Activated gamma-delta T cell treated with anti-CD3 and anti-CD28 coated beads, Interleukin-2, amount 50 U/mL, for 16 hours (primary cell): Measurements from ENCODE around the gene SLC46A2.
A peak's percentile ranks its signal among the peaks of the same experiment; 100 is the strongest.

Source experiments
- DNase-seq: peaks from one replicate; pipeline ENCODE4 v3.0.0-alpha.2; 2020; ENCODE audit warnings: low read depth

Gene SLC46A2

GRCh38 chr9:112858005-112858404, 32.7 kb downstream of the SLC46A2 start:
- DNase-seq, result no peak

DNA sequence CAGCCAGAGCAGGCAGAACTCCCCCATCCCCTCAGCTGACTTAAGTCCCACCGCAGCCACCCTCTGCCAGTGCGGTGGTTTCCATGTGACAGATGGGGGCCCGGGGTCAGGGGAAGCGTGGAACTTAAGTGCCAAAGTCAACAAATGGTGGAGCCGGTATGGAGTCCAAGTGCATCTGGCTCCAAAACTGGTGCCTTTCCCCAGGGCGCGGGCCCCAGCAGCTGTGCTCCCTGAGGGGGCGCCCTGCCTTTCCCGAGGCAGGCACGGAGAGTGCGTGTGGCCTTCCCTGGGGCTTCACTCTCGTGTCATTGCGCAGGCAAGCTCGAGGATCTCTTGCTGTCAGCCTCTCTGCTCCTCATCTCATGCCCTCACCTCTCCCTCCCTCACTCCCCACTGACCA, 33.8 kb downstream of the SLC46A2 start:
- no peak for DNase-seq

GRCh38 chr9:112856200-112856599, 34.5 kb downstream of the SLC46A2 start:
- no peak for DNase-seq

- no peak for DNase-seq
Measured at GRCh38 chr9:112854657-112855056, 36.0 kb downstream of the SLC46A2 start.

- DNase-seq, result no peak
Measured at GRCh38 chr9:112853882-112854585, 36.6 kb downstream of the SLC46A2 start.

- DNase-seq, result no peak
Measured at GRCh38 chr9:112852741-112853504, 37.8 kb downstream of the SLC46A2 start.

GRCh38 chr9:112850840-112851239, 39.8 kb downstream of the SLC46A2 start:
- DNase-seq, result no peak

GRCh38 chr9:112849363-112849922, 41.2 kb downstream of the SLC46A2 start:
- no peak for DNase-seq

DNA sequence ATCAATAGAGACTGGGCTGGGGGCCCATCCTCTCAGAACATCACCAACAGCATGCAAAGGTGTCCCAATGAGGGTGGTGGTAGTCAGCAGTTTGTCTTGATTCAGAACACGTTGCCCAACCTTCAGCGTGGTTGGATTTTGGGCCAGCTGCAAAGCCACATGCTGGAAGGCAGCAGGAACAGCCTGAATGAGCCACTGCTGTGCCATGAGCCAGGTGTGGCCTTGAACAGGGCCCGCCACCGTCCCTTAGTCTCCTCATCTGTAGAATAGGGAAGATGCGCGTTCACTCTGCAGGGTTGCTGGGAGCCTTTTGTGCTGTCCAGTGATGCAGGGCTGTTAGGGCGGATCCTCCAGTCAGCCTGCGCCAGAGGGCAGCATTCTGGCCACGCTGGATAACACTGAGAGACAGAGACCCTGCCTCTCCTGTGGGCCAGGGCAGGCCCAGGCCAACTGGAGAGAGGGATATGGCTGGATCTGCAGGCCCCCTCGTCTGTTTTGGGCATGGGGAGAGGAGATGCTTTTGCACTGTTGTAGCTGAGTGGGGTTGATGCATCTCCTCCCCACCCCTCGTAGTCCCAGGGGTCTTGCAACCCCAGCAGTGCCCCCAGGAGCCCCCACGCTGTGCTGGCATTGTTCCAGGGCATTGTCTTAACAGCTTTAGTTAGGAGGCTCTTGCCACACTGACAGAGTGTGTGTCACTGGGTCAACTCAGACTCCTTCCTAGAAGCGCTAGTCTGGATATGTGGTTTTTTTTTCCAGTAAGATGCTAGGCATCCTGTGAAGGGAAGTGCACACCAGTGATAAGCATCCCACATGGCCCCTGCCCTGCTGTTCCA, 42.1 kb downstream of the SLC46A2 start:
- DNase-seq, result no peak

DNA sequence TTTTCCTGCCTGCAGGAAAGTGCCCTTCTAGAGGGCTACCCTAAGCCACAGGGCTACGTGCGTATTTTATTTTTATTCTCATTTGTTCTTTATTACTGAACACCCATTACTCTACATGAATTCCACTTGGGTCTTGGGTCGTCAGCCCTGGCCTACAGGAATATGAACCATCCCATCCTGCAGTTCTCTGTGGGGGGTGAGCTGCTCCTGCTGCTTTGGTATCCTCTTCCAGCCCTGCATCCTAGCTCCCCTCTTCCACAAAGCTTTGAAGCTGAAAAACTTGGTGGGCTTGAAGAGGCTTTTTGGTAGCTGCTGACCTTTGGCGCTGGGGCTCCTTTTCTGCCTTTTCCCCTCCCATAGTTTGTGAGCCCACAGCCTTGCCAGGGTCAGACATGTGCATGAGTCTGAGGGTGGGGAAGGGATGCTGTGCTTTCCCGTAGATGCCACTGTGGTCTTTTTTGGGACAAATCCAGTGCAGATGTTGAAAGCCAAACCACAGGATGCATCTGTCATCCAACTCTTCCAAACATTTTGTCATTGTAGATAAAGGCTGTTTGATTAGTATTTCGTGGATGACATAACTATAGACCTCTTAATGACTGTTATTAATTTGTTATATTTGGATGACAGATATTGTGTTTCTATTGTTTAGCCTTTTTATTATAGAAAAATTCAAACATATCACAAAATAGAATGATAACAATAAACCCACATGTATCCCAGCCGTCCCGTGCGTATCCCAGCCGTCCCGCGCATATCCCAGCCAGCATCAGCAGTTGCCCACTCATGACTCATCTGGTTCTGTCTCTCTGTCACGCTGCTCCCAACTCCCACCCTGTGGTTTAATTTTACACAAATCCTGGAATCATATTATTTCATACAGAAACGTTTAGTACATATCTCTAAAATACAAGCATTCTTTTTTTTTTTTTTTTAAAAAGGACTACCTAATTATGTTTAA, 43.9 kb downstream of the SLC46A2 start:
- DNase-seq, result no peak

GRCh38 chr9:112844771-112845542, 45.7 kb downstream of the SLC46A2 start:
- peak; percentile 67 for DNase-seq

DNA sequence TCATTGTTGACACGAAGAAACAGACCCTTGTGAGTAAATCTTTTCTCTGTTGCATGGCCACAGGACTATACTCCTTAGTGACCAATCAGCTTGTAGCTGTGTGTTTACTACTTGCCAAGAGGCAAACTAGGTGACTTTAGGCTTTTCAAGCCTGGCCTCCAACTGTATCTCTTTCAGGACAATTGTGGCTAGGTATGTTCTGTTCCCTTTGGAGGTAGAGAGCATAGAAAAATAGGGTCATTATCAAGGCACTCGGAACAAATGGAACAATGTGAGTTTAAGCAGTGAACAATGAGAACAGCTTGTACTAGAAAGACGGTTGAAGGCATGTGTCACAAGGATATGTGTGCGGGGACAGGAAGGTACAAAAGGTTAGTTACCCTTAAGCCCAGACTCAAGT, 48.1 kb downstream of the SLC46A2 start:
- no peak for DNase-seq

- no peak for DNase-seq
Measured at GRCh38 chr9:112841261-112841660, 49.4 kb downstream of the SLC46A2 start.

- no peak for DNase-seq
Measured at GRCh38 chr9:112839331-112839730, 51.3 kb downstream of the SLC46A2 start.

GRCh38 chr9:112838342-112838741, 52.3 kb downstream of the SLC46A2 start:
- DNase-seq, result no peak

- DNase-seq, result no peak
Measured at GRCh38 chr9:112836394-112836793, 54.3 kb downstream of the SLC46A2 start.

- DNase-seq, result no peak
Measured at GRCh38 chr9:112833081-112833480, 57.6 kb downstream of the SLC46A2 start.

DNA sequence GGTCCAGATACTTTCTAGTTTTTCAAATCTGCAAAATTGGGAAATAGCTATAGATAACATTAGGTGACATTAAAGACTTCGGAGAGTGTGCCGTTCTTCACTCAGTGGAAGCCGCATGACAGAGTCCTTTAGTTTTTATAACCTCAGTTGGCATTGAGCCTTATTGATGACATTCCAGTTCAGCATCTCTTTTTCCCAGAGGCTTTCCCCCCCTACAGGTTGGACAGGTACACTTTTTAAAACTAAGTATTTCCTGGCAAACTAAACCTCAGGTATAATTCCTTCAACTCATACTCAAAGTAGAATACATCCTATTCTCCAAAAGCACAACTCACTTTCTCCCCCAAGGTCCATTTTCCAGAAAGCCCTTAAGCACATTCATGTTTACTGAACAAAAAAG, 58.7 kb downstream of the SLC46A2 start:
- DNase-seq, result no peak

- DNase-seq, result no peak
Measured at GRCh38 chr9:112831281-112831851, 59.3 kb downstream of the SLC46A2 start.
